ENCODE results near the gene MORN1. TPM values are rescaled to one million over a fixed set of nuclear protein-coding genes. Genes with fewer than 3 reads are reported as not detected.
A peak's percentile ranks its signal among the peaks of the same experiment; 100 is the strongest.

The MORN1 gene
- total and polyA plus RNA-seq, 2 donors (not counting 3 experiments of a cell fraction or from before 2014, with no cell fraction given), result 4.3 to 6.4 TPM

DNA sequence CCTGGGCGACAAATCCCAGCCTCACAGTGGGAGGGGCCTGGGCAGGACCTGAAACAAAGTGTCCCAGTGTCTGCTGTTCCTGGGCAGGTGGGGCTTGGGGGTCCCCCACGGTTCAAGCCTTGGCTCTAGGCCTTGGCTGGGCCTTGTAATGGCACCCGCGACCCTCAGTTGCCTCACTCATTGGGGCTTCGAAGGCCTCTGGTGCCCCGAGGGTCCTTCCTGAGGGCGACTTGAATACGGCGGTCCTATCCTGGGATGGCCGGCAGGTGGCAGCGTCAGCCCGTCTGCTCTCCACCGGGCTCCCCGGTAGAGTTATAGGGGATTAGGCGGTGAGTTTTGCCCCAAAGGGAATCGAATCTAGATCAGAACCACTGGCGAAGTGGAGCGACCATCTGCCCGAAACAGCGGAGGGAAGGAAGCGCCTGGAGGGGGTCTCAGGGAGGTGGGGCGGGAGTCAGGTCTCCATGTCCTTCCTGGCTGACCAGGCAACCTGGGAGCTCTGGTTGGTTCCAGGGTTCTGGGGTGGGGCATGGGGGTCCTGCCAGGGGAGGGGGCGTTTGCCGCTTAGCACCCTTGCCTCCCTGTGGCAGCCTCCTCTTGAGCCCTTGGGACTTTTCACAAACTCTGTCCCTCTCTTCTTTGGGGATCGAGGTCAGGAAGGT is 23.1 kb upstream of the MORN1 start:
- ChIA-PET CTCF (interaction anchor here (0.5 to 2.0 kb wide), 19 partner anchors 9 to 1018 kb away, joined by 3 to 34 read pairs (median 3); partner anchors contain the start of gene TNFRSF14), POLR2A (no interaction called here)
- no peak overlapping the region for H3K4me2 ChIP-seq (ENCODE audit: insufficient read depth, low read length)
- DNase-seq (ENCODE audit: low read depth, low spot score), result peak; percentile 62
- peak; percentile 84 for FAIRE-seq
- peaks cover 4% of the 10 kb centered on the region for H3K79me2 ChIP-seq (ENCODE audit: control insufficient read depth, insufficient read depth, low read length)
- H2AFZ ChIP-seq (ENCODE audit: low read depth, low read length), result peak overlapping the region; percentile 87
- TF ChIP-seq CTCF (IDR thresholded peaks at IDR 0.05; ENCODE audit: extremely low read depth in 1 of 2, insufficient read depth in 1 of 2, low read depth in 1 of 2, low read length in 2 of 2) (peak; percentile 84 to 87), EZH2 (IDR thresholded peaks at IDR 0.05; ENCODE audit: borderline replicate concordance, low read depth, low read length, severe bottlenecking) (no peak)
- dilution Hi-C loops (cut with MboI; ENCODE audit: extremely low pct_ligation_motif_present, low sequenced_read_pairs), result no loop called here
- no peaks in the 10 kb centered on the region for H4K20me1 ChIP-seq (replicated peaks; ENCODE audit: control insufficient read depth, extremely low read depth, insufficient read depth, low read length)
- H3K9ac ChIP-seq (replicated peaks; ENCODE audit: extremely low read depth, insufficient read depth, low read length), result no peak overlapping the region
- H3K9me1 ChIP-seq (replicated peaks; ENCODE audit: control insufficient read depth, extremely low read depth, insufficient read depth, low read length), result no peaks in the 10 kb centered on the region
- H3K27ac ChIP-seq (ENCODE audit: insufficient read depth, low read depth, low read length), result no peak overlapping the region
- intact Hi-C loops (cut with micrococcal nuclease), result loop anchor here (1.0 to 5.0 kb wide), 11 partner anchors 93 to 1010 kb away; partner anchors contain the start of genes PANK4, PRDM16 and PRXL2B
- peaks cover 0 to 2% of the 10 kb centered on the region in 2 experiments for H3K36me3 ChIP-seq (ENCODE audit: control insufficient read depth in 2 of 2, extremely low read depth in 1 of 2, insufficient read depth in 2 of 2, low read length in 2 of 2)
- H3K4me1 ChIP-seq (ENCODE audit: control insufficient read depth, extremely low read depth, insufficient read depth, low read length), result peaks cover 10% of the 10 kb centered on the region
- no peaks in the 10 kb centered on the region for H3K27me3 ChIP-seq (ENCODE audit: control insufficient read depth in 2 of 2, insufficient read depth in 2 of 2, low read length in 2 of 2)
- H3K9me3 ChIP-seq (replicated peaks; ENCODE audit: control insufficient read depth, insufficient read depth, low read length), result no peaks in the 10 kb centered on the region
- H3K4me3 ChIP-seq (replicated peaks in 1 of 3; ENCODE audit: insufficient read depth in 1 of 3, low read depth in 1 of 3, low read length in 3 of 3), result no peak overlapping the region
- no TSS peak for BruUV-seq (replicated peaks)
